NCI-H2029 treated with DMSO at 0.1 percent for 48 hours (cell line): ENCODE measurements around the gene TENM4.

Source experiments
- DNase-seq: peaks from one replicate; lab custom pipeline; 2025; lab: John Stamatoyannopoulos, UW

TENM4 gene

GRCh38 chr11:79388201-79388600 lies 52.6 kb downstream of the TENM4 start:
- DNase-seq: no peak

GRCh38 chr11:79383874-79384273 lies 57.0 kb downstream of the TENM4 start:
- DNase-seq: no peak

GRCh38 chr11:79382301-79383050 lies 58.4 kb downstream of the TENM4 start:
- no peak for DNase-seq

DNA sequence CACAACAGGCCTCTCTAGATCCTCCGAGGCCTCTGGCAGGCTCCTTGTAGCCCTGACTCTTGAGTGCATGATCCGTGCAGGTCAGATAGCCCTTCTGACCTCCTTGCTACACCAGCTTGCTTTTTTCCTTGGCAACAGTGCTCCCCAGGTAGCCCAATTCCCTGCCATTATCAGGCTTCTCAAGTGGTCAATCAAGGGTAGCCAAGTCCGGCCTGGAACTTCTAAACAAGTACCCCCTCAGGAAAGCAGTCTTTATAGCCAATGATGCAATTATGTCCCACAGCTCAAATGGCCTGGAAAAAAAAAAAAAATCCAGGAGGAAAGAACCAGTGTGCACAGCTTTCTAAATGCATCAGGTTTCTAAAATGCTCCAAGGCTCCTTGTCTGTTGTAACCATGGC lies 59.8 kb downstream of the TENM4 start:
- DNase-seq: no peak

DNA sequence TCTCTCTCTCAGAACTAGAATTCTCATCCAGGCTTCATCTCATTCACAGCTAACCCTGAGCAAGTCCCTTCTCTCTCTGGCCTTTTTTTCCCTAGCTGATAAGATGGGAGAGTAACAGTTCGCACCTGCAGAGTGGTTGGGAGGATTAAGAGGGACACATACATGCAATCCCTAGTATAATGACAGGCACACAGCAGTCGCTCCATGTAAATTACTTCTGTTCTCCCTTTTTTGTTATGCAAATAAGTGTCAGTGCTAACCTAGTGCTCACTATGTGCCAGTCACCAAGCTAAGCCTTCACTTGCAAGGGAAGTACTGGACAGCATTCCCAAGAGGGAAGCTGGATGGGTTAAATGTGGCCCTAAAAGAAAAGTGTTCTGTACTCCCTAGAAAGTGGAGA lies 63.4 kb downstream of the TENM4 start:
- no peak for DNase-seq

DNA sequence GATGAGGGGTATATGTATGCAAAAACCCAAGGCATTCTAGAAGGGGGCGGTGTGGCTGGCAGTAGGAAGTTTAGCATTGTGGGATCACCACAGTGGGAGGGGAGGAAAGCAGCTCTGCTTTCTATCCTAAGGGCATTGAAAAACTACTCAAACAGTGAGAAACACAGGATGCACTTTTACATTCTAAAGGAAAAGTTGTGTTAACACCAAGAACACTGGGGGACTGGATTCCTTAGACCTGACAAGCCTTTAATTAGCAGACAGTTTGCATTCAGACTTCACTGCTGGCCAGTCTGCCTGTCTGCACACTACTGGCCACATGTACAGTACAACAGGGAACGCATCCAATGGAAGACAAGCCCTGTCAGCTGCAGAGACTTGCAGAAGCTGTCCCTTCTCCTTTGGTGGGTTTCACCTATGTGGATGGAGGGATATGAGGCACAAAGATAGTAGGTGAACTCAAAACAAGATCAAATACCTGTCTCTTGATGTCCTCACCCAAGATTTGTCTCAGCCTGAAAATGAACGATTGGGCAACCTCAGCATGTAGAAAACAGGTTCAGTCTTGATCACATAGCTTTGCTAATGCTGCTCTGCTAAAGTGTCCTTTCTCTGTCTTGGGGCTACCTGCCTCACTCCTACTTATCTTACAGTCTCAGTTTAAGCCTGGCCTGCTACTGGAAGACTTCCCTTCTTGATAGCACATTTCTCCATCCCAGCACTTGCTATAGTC lies 64.8 kb downstream of the TENM4 start:
- no peak for DNase-seq

GRCh38 chr11:79374727-79375126 lies 66.1 kb downstream of the TENM4 start:
- no peak for DNase-seq

- DNase-seq: no peak
Observed at GRCh38 chr11:79371724-79372123, 69.1 kb downstream of the TENM4 start.

DNA sequence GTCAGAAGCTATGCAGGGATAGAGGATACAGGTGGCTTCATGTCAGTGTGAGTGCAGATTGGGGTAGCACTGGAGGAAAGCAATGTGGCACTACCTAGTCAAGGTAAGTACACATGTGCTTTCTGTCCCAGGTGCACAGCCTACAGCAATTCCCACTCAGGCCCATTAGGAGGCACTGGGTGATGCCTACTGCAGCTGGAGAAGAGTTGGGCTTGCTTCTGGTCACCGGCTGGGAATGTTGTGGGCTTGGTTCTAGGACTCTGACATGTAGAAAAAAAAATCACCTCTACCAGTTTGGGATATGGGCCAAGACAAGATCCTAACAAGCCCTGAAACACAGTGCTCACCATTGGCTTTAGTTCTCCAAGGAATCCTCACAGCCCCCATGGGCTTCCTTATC lies 69.7 kb downstream of the TENM4 start:
- no peak for DNase-seq

GRCh38 chr11:79369055-79369454 lies 71.8 kb downstream of the TENM4 start:
- no peak for DNase-seq

DNA sequence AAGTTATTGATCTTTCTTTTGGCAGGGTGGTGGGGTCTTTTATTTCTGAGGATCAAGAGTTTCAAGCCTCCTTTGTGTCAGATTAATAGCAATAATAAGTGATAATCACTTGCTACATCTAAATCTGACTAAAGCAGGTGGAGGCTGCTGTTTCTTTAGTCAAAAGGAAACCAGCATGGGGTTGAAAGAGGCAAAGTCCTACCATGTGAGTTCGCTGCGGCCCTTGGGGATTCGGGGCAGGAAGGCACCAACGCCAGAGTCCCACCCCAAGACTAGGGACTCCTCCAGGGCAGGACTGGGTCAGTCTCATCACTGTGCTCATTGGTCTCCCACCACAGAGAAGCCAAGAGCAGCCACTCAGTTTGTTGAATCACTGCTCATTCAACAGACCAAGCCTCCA lies 73.0 kb downstream of the TENM4 start:
- no peak for DNase-seq

DNA sequence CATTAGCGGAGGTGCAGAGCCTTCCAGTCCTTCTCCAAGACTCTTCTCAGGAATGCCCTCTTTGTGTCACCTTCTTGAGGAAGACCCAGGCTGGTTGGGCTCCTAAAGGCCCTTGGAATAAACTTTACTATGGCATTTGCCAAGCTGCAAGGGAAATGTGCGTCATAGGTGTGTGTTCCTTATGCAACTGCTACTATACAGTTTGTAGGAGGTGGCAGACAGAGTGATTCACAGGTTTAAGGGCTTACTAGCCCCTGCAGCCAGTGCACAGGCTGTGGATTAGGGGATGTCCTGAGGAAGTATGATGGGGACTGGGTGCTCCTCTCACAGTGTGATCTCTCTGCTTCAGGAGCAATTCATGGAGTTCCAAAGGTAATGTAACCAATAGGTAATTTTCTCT lies 74.6 kb downstream of the TENM4 start:
- no peak for DNase-seq

- DNase-seq: no peak
Observed at GRCh38 chr11:79363861-79364378, 76.9 kb downstream of the TENM4 start.

- DNase-seq: no peak
Observed at GRCh38 chr11:79363256-79363655, 77.6 kb downstream of the TENM4 start.

DNA sequence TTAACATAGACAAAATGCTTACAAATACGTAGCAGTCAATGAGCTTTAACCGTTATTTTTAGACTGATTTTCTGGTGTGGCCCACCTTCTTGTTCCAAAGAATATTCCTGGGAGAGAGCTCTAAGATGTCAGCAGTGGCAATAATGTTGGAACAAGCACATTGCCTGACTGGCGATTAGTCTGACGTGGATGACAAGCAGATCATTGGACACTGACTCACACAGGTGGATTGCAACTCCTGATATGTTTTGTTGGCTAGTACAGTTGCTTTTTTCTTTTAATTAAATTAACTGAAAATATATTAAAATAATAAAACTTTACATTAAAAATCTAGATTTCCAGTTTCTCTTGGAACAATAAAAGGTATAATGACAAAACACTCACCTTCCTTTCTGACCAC lies 78.0 kb downstream of the TENM4 start:
- no peak for DNase-seq

DNA sequence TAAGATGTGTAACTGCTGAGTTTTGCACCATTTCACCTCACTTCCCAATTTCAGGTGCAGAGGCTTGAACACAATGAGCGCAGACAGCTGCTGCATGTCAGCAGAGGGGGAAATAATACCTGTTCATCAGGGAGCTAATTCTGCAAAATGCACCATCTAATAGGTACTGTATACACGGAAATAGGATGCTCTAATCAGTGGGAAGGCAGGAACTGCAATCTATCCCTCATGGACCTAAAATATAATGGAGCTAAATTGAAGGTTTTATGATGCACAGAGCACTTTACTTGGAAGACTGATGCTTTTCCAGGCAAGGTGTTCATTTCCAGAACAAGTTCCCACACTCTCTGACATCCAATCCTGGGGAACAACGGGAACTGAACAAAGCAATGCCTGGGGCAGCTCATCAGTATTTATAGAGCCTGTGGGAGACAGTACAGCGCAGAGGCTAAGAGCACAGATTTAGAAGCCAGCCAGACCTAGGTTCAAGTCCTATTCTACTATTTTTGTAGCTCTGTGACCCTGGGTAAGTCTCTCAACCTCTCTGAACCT lies 78.5 kb downstream of the TENM4 start:
- DNase-seq: no peak

DNA sequence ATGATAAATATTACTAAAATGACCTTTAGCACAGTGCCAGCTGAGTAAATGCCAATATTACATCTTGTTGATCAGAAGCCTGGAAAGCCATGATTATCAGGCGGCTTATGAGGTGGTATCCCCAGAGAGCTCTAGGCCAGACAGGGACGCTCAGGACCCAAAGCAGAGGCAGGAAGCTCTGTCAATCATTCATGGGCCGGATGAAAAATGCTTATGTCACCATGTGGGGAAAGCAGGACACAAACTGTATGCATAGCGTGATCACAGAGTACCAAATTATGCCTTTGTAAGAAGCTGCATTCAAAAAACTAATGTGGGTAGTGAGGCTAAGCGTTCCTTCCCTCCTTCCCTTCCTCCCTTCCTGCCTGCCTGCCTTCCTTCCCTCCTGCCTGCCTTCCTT lies 82.6 kb downstream of the TENM4 start:
- no peak for DNase-seq

GRCh38 chr11:79353706-79354105 lies 87.1 kb downstream of the TENM4 start:
- no peak for DNase-seq

DNA sequence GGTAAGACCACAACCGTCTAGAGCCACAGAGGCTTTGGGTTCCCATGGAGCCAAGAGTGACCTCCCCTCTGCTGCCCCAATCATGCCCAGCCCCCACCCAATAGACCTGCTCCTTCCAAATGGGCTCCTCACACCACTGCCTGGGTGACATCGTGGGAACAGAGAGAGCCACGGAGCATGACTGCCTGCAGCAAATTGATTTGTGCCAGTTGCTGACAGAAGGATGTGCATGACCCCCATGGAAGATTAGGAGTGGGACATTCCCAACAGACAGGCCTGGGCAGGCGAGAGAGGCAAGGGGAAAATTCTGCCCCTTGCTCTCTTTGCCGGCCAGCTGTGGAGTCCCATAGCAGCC lies 88.5 kb downstream of the TENM4 start:
- DNase-seq: no peak

DNA sequence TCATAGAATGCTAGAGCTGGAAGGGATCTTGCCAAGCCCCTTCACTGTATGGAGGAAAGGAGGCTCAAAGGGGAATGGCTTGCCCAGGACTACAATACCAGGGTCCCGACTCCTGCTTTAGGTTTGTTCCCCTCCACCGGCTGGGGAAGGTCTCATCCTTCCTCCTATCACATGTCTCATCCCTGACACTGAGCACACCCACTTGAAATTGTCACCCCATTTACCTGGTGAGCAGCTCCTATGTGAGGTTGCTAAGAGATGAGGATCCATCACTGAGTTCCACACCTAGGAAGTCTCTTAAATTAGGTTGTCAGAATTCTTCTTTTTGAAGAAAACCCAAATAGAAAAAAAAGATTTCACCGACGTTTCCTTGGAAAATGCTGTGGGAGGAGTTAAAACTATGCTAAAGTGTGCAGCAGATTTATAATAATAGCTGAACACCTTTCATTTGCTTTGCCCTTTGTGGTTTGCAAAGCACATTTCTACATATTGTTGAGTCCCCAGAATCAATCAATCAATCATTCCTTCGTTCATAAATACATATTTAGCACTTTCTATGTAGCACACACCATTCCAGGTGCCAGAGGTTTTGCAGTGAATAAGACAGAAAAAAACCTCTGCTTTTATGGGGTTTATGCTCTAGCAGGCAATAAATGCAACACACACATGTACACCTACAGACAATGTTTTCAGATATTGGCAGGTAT lies 91.7 kb downstream of the TENM4 start:
- DNase-seq: no peak

- DNase-seq: peak; percentile 25
Observed at GRCh38 chr11:79346021-79346420, 94.8 kb downstream of the TENM4 start.

GRCh38 chr11:79344753-79345294 lies 96.0 kb downstream of the TENM4 start:
- DNase-seq: peak; percentile 13
